ENCODE results near the gene NOP9.

NOP9 gene

GRCh38 chr14:24331731-24332267, 32.1 kb downstream of the NOP9 start:
- Mint-ChIP-seq H3K27ac (peak overlapping the region; percentile 63), H3K4me3 (peak overlapping the region; percentile 78), H3K4me1 (peaks cover 58% of the 10 kb centered on the region), H3K36me3 (ENCODE audit: low read depth) (peaks cover 4% of the 10 kb centered on the region), H3K27me3 (peaks cover 28% of the 10 kb centered on the region), H3K9me3 (no peaks in the 10 kb centered on the region)
- ATAC-seq (no peak), DNase-seq (no peak)

- peaks cover 4% of the 10 kb centered on the region for H3K36me3 Mint-ChIP-seq (ENCODE audit: low read depth)
- no peaks in the 10 kb centered on the region for H3K9me3 Mint-ChIP-seq
- H3K4me3 Mint-ChIP-seq, result peak overlapping the region; percentile 78
- peak overlapping the region; percentile 63 for H3K27ac Mint-ChIP-seq
- H3K4me1 Mint-ChIP-seq, result peaks cover 54% of the 10 kb centered on the region
- ATAC-seq, result peak; percentile 81
- peaks cover 28% of the 10 kb centered on the region for H3K27me3 Mint-ChIP-seq
- peak; percentile 80 for DNase-seq
Measured at GRCh38 chr14:24332268-24332993, 32.8 kb downstream of the NOP9 start.

GRCh38 chr14:24334431-24335291, 35.0 kb downstream of the NOP9 start, which contains the start of gene ADCY4:
Gene ADCY4 (minus strand): TSS chr14:24335071. CDS start chr14:24334652, 419 bp downstream.
- Mint-ChIP-seq H3K4me1 (peaks cover 54% of the 10 kb centered on the region), H3K36me3 (ENCODE audit: low read depth) (peaks cover 7% of the 10 kb centered on the region), H3K9me3 (no peaks in the 10 kb centered on the region), H3K27ac (no peak within 1 kb of the TSS), H3K4me3 (peak within 1 kb of the TSS; percentile 62), H3K27me3 (peaks cover 26% of the 10 kb centered on the region)
- DNase-seq (no peak), ATAC-seq (no peak)

GRCh38 chr14:24335461-24336171, 36.0 kb downstream of the NOP9 start:
- Mint-ChIP-seq H3K9me3 (no peaks in the 10 kb centered on the region), H3K4me1 (peaks cover 51% of the 10 kb centered on the region), H3K27me3 (peaks cover 26% of the 10 kb centered on the region), H3K4me3 (no peak overlapping the region), H3K36me3 (ENCODE audit: low read depth) (peaks cover 7% of the 10 kb centered on the region), H3K27ac (no peak overlapping the region)
- ATAC-seq (no peak), DNase-seq (no peak)

- Mint-ChIP-seq H3K27ac (no peak overlapping the region), H3K27me3 (peaks cover 22% of the 10 kb centered on the region), H3K9me3 (no peaks in the 10 kb centered on the region), H3K4me3 (no peak overlapping the region), H3K4me1 (peaks cover 43% of the 10 kb centered on the region), H3K36me3 (ENCODE audit: low read depth) (peaks cover 7% of the 10 kb centered on the region)
- ATAC-seq, result no peak
- DNase-seq, result no peak
Measured at GRCh38 chr14:24337144-24337823, 37.6 kb downstream of the NOP9 start.

GRCh38 chr14:24337824-24338175, 38.1 kb downstream of the NOP9 start:
- DNase-seq (no peak), ATAC-seq (no peak)
- peaks cover 20% of the 10 kb centered on the region for H3K27me3 Mint-ChIP-seq
- H3K9me3 Mint-ChIP-seq, result no peaks in the 10 kb centered on the region
- no peak overlapping the region for H3K4me3 Mint-ChIP-seq
- peaks cover 7% of the 10 kb centered on the region for H3K36me3 Mint-ChIP-seq (ENCODE audit: low read depth)
- H3K27ac Mint-ChIP-seq, result no peak overlapping the region
- peaks cover 39% of the 10 kb centered on the region for H3K4me1 Mint-ChIP-seq

- H3K27ac Mint-ChIP-seq, result no peak overlapping the region
- peaks cover 33% of the 10 kb centered on the region for H3K4me1 Mint-ChIP-seq
- ATAC-seq (no peak), DNase-seq (no peak)
- peaks cover 7% of the 10 kb centered on the region for H3K36me3 Mint-ChIP-seq (ENCODE audit: low read depth)
- H3K27me3 Mint-ChIP-seq, result peaks cover 16% of the 10 kb centered on the region
- H3K9me3 Mint-ChIP-seq, result no peaks in the 10 kb centered on the region
- peak overlapping the region; percentile 86 for H3K4me3 Mint-ChIP-seq
Measured at GRCh38 chr14:24338843-24339242, 39.2 kb downstream of the NOP9 start.

GRCh38 chr14:24339284-24340151, 39.9 kb downstream of the NOP9 start, which contains the start of gene RIPK3:
Gene RIPK3 (minus strand): TSS chr14:24339991. CDS start chr14:24339826, 165 bp downstream.
- peak; percentile 67 for DNase-seq
- Mint-ChIP-seq H3K36me3 (ENCODE audit: low read depth) (peaks cover 7% of the 10 kb centered on the region), H3K27me3 (peaks cover 14% of the 10 kb centered on the region), H3K4me3 (peak within 1 kb of the TSS; percentile 86), H3K9me3 (no peaks in the 10 kb centered on the region), H3K4me1 (peaks cover 28% of the 10 kb centered on the region), H3K27ac (peak within 1 kb of the TSS; percentile 56)
- peak; percentile 83 for ATAC-seq

- no peak for ATAC-seq
- Mint-ChIP-seq H3K36me3 (ENCODE audit: low read depth) (peaks cover 7% of the 10 kb centered on the region), H3K4me1 (peaks cover 21% of the 10 kb centered on the region), H3K27ac (no peak overlapping the region), H3K9me3 (no peaks in the 10 kb centered on the region), H3K4me3 (no peak overlapping the region), H3K27me3 (peaks cover 8% of the 10 kb centered on the region)
- DNase-seq, result no peak
Measured at GRCh38 chr14:24340606-24341005, 41.0 kb downstream of the NOP9 start.

- Mint-ChIP-seq H3K27me3 (peaks cover 17% of the 10 kb centered on the region), H3K9me3 (no peaks in the 10 kb centered on the region), H3K36me3 (ENCODE audit: low read depth) (peaks cover under 1% of the 10 kb centered on the region), H3K4me3 (no peak overlapping the region), H3K27ac (no peak overlapping the region), H3K4me1 (peaks cover 20% of the 10 kb centered on the region)
- DNase-seq (no peak), ATAC-seq (no peak)
Measured at GRCh38 chr14:24342889-24343288, 43.2 kb downstream of the NOP9 start.

GRCh38 chr14:24343795-24344660, 44.4 kb downstream of the NOP9 start:
- DNase-seq, result no peak
- ATAC-seq, result no peak

GRCh38 chr14:24347134-24347533, 47.5 kb downstream of the NOP9 start:
- H3K27me3 Mint-ChIP-seq, result peaks cover 51% of the 10 kb centered on the region
- no peak overlapping the region for H3K4me3 Mint-ChIP-seq
- no peaks in the 10 kb centered on the region for H3K36me3 Mint-ChIP-seq (ENCODE audit: low read depth)
- no peak for DNase-seq
- H3K9me3 Mint-ChIP-seq, result no peaks in the 10 kb centered on the region
- no peak overlapping the region for H3K27ac Mint-ChIP-seq
- H3K4me1 Mint-ChIP-seq, result no peaks in the 10 kb centered on the region
- ATAC-seq, result no peak

More at GRCh38 chr14:24343795-24344660, 44.4 kb downstream of the NOP9 start:
- H3K36me3 Mint-ChIP-seq (ENCODE audit: low read depth), result no peaks in the 10 kb centered on the region
- H3K4me3 Mint-ChIP-seq, result no peak overlapping the region
- H3K9me3 Mint-ChIP-seq, result no peaks in the 10 kb centered on the region
- H3K27me3 Mint-ChIP-seq, result peaks cover 26% of the 10 kb centered on the region
- no peak overlapping the region for H3K27ac Mint-ChIP-seq
- H3K4me1 Mint-ChIP-seq, result peaks cover 11% of the 10 kb centered on the region

Measured in activated naive CD8-positive, alpha-beta T cell treated with anti-CD3 and anti-CD28 coated beads, Interleukin-2, amount 50 U/mL, for 24 hours (primary cell).